ENCODE data around the gene ANKS1A.
A peak's percentile ranks its signal among the peaks of the same experiment; 100 is the strongest.

The ANKS1A gene

GRCh38 chr6:35049156-35049735, 160.2 kb downstream of the ANKS1A start:
- Mint-ChIP-seq H3K27ac (no peak overlapping the region), H3K4me1 (peaks cover 10% of the 10 kb centered on the region), H3K36me3 (ENCODE audit: low read depth) (peaks cover 7% of the 10 kb centered on the region), H3K27me3 (ENCODE audit: low read depth, poor library complexity) (no peaks in the 10 kb centered on the region), H3K4me3 (no peak overlapping the region), H3K9me3 (no peaks in the 10 kb centered on the region)
- TF ChIP-seq, protein P1, sequence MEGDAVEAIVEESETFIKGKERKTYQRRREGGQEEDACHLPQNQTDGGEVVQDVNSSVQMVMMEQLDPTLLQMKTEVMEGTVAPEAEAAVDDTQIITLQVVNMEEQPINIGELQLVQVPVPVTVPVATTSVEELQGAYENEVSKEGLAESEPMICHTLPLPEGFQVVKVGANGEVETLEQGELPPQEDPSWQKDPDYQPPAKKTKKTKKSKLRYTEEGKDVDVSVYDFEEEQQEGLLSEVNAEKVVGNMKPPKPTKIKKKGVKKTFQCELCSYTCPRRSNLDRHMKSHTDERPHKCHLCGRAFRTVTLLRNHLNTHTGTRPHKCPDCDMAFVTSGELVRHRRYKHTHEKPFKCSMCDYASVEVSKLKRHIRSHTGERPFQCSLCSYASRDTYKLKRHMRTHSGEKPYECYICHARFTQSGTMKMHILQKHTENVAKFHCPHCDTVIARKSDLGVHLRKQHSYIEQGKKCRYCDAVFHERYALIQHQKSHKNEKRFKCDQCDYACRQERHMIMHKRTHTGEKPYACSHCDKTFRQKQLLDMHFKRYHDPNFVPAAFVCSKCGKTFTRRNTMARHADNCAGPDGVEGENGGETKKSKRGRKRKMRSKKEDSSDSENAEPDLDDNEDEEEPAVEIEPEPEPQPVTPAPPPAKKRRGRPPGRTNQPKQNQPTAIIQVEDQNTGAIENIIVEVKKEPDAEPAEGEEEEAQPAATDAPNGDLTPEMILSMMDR (IDR thresholded peaks at IDR 0.05) = no peak
- DNase-seq = no peak

- H3K4me1 Mint-ChIP-seq = peaks cover 10% of the 10 kb centered on the region
- H3K36me3 Mint-ChIP-seq (ENCODE audit: low read depth) = peaks cover 13% of the 10 kb centered on the region
- TF ChIP-seq, protein P1 (IDR thresholded peaks at IDR 0.05) = no peak
- H3K27me3 Mint-ChIP-seq (ENCODE audit: low read depth, poor library complexity) = no peaks in the 10 kb centered on the region
- H3K9me3 Mint-ChIP-seq = no peaks in the 10 kb centered on the region
- H3K27ac Mint-ChIP-seq = no peak overlapping the region
- DNase-seq = no peak
- H3K4me3 Mint-ChIP-seq = no peak overlapping the region
These were observed 161.1 kb downstream of the ANKS1A start for GRCh38 chr6:35049900-35050756.

DNA sequence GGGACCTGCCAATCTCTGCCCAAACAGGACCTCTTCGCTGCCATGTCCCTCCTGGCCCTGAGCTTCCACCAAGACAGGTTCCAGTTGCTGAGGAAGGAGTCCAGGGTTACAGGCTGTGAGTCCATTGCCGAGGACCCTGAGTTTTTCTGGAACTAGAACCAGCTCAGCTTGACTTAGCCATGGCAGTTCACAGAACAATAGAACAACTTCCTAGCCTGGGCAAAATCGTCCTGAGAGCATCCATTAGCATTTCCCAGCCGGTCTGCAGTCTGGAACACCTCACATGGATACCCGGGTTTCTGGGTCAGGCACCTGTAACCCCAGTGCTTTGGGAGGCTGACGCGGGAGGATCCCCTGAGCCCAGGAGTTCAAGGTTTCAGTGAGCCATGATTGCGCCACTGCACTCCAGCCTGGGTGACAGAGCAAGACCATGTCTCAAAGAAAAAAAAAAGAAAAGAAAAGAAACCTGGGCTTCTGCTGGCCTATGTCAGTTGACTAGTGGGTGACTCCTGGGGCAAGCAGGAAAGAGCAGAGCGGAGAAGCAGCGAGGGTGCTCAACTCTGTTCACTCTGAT, 161.8 kb downstream of the ANKS1A start:
- peak overlapping the region; percentile 32 for H3K27ac Mint-ChIP-seq
- TF ChIP-seq, protein P1 (IDR thresholded peaks at IDR 0.05) = no peak
- H3K27me3 Mint-ChIP-seq (ENCODE audit: low read depth, poor library complexity) = no peaks in the 10 kb centered on the region
- peaks cover 10% of the 10 kb centered on the region for H3K4me1 Mint-ChIP-seq
- no peak overlapping the region for H3K4me3 Mint-ChIP-seq
- no peaks in the 10 kb centered on the region for H3K9me3 Mint-ChIP-seq
- DNase-seq = no peak
- peaks cover 13% of the 10 kb centered on the region for H3K36me3 Mint-ChIP-seq (ENCODE audit: low read depth)

- no peaks in the 10 kb centered on the region for H3K27me3 Mint-ChIP-seq (ENCODE audit: low read depth, poor library complexity)
- TF ChIP-seq, protein P1 (IDR thresholded peaks at IDR 0.05) = no peak
These were observed 162.3 kb downstream of the ANKS1A start for GRCh38 chr6:35051396-35051795.

GRCh38 chr6:35051997-35052583, 163.0 kb downstream of the ANKS1A start:
- Mint-ChIP-seq H3K4me1 (peaks cover 16% of the 10 kb centered on the region), H3K27me3 (ENCODE audit: low read depth, poor library complexity) (peaks cover 4% of the 10 kb centered on the region), H3K9me3 (no peaks in the 10 kb centered on the region), H3K27ac (no peak overlapping the region), H3K4me3 (no peak overlapping the region), H3K36me3 (ENCODE audit: low read depth) (peaks cover 20% of the 10 kb centered on the region)
- no peak for DNase-seq
- TF ChIP-seq, protein P1 (IDR thresholded peaks at IDR 0.05) = no peak

More at GRCh38 chr6:35051396-35051795, 162.3 kb downstream of the ANKS1A start:
- Mint-ChIP-seq H3K4me3 (no peak overlapping the region), H3K27ac (peak overlapping the region; percentile 45), H3K4me1 (peaks cover 11% of the 10 kb centered on the region), H3K9me3 (no peaks in the 10 kb centered on the region), H3K36me3 (ENCODE audit: low read depth) (peaks cover 16% of the 10 kb centered on the region)
- DNase-seq = no peak
